GM19452 (cell line): ENCODE measurements around the gene MAN2A1.

Experiments
- ATAC-seq: cut with Tn5 transposase; IDR thresholded peaks from one replicate; pipeline ENCODE4 v1.9.1; 2021; ENCODE audit not compliant: unreplicated experiment

The MAN2A1 gene

DNA sequence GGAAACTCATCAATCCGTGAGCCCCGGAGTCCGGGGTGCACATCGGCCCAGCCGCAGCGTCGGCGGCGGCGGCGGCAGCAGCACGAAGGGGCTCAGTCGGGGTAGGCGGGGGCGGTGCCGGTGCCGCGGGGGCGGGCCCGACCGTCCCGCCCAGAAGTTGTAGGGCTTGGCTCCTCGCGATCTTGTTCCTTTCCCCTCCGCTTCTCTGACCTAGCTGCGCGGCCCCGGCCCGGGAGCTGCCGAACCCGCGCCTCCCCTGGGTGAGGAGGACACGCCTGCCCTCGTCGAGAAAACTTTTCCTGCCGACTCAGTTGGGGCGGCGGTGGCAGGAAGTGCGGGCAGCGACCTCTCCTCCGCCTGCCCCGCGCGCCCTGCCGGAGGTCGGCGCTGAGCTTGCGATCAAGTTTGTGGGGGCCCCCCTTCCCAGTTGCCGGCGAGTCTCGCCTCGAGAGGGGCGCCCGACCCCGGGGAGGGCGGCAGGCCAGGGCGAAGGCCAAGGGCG, at the start of gene MAN2A1:
Gene MAN2A1, plus strand, starts transcription at position 188 of the 502 bp plus-strand sequence. CDS start 491 bp downstream, outside the sequence.
- peak; percentile 48 for ATAC-seq

DNA sequence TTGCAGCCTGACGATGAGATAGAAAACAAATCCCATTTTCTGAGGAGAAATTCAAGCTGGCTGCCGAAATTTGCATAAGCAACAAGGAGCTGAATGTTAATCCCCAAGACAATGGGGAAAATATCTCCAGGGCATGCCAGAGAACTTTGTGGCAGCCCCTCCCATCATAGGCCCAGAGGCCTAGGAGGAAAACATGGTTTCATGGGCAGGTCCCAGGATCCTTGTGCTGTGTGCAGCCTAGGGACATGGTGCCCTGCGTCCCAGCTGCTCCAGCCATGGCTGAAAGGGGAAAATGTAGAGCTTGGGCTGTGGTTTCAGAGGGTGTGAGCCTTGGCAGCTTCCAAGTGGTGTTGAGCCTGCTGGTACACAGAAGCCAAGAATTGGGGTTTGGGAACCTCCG, 48.8 kb upstream of the MAN2A1 start:
- ATAC-seq: no peak

DNA sequence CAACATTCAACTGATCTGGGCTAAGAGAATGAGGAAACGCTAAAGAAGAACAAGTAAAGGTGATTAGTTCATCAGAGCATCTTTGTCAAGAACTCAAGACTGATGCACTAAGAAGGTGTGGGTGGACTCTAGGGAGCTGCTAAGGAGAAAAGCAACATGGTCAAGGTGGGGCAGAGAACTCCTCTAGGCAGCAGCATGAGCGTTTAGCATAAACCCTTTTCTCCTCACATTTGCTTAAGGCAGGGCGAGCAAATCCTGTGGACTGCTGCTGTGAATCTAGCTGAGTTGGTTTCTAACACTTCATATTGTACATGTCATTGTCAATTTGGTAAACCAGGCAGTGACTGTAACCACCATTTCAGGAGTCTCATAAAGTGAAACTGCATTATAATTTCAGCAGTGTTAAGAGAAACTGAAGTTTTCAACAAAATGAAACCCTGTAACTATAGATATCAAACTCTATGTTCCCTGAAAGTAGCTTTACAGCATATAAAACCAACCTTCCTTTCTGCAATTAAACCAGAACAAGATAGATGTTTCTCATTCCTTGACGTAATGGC, 45.9 kb upstream of the MAN2A1 start:
- ATAC-seq: no peak

DNA sequence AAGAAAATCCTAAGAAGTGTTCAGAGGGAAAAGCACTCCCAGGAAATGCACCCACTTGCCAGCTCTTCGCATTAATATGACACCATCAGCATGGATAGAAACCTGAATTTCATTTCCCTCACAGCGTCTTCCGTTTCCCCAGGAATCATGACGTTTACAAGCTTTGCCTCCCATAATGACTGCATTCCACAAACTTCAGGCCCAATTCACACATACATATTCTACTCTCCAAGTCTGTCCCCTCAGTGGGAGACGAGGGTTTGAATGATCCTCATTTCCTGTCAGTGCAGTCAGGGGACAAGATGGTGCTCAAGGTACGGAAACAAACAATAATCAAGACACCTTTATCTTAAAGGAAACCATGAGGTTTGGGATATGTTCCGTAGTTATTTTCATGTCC, 44.9 kb upstream of the MAN2A1 start:
- no peak for ATAC-seq

DNA sequence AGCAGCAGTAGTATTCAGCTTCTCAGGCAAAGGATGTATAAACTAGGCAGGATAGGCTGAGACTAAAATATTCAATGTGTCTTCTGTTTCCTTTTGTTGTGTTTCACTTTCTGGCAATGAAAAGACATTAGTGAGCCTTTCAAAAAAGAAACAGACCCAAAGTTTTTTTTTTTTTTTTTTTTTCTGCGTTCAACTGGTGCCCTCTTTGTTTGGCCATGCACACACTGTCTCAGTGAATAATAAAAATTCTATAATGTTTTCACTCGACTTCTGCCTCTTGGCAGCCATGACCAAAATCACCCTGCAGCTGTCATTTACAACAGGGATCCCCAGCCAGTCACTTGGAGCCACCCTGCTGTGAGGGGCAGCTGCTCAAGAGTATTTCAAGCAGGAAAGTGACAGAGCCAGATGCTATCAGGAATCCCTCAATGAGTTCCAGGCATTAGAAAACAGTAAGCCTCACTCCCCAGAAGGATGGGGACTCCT, 44.0 kb upstream of the MAN2A1 start:
- ATAC-seq: no peak

DNA sequence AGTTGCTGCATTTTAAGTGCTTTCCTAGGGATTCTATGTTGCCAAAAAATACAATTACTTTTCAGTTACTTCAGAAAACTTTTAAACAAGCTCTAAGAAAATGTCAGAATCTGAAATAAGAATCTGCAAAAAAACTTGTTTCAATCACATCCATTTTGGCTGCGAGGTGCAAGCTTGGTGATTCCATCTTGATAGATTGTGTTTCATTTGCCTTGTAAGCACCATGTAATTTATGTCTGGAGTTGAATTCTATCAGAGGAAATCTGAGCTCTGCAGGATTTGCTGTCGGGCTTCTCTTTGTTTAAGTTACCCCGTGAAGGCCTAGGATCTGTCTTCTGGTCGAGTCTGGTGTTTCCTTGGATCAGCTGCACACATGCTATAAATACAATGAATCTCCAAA, 40.4 kb upstream of the MAN2A1 start:
- no peak for ATAC-seq

DNA sequence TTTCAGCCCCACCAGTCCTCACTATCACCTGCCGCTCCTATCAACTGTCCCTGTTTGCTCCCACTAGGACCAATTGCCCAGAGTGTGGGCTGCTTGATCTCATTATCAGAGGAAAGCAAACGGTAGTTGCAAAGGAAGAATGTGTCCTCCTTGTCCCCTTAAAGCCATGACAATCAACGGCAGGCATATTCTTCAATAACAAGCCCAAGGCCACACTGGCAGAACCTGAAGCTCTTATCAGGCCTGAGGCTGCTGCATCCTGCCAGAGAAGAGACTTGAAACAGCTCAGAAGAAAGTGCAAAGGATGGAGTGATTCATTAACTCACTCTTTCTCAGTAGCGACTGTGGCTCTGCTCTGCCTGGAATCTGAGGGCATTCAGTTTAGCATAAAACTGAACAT, 39.2 kb upstream of the MAN2A1 start:
- ATAC-seq: no peak

DNA sequence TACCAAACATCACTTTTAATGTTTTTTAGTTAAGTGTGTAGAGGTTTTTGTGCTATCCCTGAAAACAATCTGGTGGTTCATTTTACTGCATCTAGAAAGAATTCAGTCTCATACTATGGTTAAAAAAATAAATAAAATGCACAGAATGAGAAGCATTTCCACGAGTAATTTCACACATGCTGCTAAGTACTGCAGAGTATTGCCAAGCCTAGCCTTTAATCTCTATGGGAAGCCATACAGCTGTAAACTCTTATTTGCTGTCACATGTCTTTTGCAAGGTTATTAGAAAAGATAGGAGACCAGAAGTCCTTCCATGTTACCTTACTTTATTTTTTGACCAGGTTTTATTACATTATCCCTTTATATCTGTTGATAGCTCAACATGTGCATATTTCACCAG, 37.6 kb upstream of the MAN2A1 start:
- ATAC-seq: no peak

DNA sequence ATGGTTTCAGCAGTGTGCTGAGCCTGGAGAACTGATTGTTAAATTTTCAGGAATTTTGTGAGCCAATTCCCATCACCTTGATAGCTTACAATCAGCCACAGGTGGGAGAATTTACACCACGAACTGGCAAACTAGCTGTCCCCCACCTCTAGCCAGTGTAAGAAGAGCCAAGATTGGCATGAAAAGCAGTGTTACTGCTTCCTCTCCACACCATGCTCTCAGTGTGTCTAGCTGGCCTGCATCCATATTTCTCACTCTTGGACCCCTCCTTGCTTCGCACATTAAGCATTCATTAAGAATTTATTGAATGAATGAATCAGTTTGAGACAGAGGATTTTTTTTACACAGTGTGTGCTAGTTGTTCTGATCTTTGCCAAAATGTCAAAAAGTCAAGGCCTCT, 36.7 kb upstream of the MAN2A1 start:
- ATAC-seq: no peak

DNA sequence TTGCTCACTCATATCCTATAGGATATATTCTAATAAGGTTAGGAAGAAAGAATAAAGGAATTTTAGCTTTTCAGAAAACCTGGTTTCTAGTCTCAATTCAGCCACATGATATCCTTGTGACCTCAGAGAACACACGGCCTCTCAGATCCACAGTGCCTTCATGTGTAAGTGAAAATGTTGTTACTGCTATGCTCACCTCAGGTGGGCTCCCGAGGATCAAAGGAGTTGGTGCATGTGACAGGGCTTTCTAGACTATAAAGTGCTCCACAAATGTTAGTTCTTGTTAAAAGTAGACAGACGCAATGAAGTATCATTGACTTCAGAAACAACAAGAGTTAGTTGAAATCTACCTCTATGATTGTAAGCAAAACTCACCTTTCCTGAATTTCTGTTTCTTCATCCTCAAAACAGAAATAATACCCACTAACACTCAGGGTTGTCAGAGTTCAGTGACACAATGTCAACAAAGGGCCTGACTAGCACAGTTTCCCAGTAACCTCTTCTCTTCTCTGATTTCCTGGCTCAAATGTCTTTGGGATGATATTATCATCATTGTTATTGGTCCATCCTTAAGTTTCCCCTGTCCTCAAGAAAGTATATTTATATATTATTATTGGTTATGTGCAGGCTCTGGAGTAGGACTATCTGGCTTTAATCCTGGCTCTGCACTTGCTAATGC, 36.0 kb upstream of the MAN2A1 start:
- no peak for ATAC-seq

DNA sequence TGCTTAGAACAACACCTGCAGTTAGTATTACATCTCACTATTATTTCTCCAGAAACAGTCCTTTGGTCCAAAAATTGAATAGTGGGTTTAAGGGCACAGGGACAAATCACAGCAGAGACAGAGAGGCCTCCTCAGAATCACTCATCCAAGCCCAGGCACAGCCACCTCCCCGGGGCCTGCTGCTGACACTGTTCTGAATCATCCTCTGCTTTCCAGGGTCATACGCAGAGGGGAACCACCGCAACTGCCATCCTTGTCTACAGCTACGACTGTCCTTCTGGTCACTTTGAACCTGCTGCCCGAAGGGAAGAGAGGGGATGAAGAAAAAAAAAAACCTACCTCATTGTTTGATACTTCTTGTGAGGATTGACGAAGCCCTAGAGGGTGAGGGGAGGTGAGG, 35.3 kb upstream of the MAN2A1 start:
- ATAC-seq: no peak

DNA sequence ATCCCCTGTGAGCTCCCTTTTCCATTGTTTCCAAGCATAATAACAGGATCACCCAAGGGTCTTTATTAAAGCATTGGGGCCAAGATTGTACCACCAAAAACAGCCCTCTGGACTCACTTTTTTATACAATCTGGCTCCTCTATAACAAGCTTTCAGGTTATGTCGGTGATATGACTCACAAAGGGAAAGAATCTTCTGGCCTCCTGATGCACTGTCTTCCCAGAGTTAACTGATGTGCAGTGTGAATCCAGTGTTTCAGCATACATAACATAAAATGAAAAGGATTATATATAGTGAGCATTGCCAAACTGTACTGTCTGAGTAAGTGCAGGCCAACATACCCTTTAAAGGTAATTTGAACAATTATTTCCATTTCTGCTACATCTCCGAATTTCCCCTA, 33.9 kb upstream of the MAN2A1 start:
- ATAC-seq: no peak

DNA sequence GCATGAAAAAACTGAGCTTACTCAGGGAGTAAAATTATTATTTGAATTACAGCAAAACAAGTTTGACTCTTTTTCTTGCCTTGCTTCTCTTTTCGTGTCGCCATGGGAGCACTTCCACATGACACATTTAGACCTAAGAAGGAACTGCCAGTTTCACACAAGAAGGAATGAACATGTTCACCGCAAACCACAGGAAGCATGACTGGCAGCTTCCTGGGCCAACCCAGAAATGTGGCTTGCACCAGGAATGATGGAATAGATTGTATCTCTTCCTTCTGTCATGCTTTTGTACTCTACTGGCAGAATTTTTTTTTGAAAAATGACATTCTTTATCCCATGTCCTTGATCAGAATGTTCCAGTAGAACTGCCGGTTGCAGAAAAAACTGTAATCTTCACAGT, 32.9 kb upstream of the MAN2A1 start:
- no peak for ATAC-seq

DNA sequence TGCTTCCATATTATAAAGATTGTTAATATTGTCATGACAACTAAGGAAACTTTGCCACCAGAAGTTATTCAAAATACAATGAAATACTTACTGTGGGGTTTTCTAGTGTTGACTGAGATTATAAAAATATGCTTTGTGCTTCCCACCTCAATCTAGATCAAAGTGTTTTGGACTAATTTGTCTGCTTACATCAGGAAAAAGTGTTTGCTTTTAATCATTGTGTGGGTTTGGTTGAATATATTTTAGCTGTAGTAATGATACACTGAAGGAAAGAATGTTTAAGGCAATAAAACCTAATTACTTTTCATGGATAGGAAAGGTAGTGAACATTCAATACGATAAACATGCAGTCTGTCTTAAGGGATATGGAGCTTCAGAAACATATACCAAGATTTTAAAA, 29.8 kb upstream of the MAN2A1 start:
- no peak for ATAC-seq

DNA sequence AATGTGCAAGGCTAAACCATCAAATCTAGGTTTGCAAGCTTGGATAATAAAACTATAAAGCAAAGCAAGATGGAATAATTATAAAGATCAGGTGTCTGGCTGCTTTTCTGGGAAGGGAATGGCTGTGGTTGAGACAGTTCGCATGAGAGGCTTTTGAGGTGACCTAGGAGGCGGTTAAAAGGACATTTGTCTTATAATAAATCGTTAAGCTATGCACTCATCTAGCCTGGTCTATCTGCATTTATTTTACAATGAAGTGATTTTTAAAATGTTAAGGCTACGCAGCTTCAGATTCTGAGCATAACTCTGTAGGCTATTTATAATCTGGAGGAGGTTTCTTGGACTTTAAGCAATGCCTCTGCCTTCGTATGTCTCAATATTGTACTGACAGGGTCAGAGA, 29.4 kb upstream of the MAN2A1 start:
- no peak for ATAC-seq

DNA sequence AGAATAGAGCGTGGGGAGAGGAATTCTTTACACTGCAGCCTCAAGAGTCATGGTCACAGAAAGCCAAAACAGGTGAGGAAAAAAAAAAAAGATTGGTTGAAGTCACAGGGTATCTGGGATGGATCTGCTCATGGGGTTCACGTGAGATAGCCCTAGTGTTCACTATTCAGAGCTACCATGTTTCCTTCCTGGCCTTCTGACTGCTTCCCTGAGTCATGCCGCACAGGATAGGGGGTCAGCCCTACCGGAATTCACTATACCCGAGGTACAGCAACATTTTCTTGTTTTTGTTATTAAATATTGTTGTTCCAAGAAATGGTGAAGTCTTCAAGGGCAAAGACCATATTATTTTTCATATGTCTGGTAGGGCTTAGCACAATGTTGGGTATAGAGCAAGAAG, 21.5 kb upstream of the MAN2A1 start:
- ATAC-seq: no peak

DNA sequence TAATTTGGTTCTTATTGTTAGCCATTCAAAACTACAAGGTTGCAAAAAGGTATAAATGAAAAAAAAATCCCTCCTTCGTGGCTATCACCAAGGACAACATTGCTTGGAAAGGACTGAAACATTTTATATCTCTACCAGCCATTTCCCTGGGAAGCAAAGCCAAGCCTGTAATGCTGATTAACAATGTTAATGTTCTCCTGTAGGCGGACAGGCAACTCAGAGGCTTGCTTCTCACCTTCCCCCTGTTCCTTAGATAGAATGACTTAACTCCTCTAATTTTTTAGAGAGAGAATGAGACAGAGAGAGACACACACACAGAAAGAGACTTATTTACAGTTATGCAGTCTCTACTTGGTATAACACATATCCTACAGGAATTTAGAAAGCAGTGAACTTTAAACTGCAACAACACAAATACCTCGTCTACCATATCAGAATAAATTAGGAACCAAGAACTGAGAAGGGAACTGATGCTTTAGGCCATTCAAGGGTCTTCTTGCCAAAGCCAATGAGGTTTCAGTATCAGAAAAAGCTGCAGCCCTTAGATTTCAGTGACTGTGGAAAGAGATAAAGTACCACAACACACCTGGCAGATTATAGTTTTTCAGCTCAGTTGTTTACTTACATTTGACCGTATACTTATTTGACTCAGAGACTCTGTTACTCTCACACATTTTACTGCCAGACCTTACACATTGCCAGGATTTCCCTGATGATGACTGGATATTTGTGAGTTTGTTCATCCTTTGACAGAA, 20.9 kb upstream of the MAN2A1 start:
- ATAC-seq: no peak

DNA sequence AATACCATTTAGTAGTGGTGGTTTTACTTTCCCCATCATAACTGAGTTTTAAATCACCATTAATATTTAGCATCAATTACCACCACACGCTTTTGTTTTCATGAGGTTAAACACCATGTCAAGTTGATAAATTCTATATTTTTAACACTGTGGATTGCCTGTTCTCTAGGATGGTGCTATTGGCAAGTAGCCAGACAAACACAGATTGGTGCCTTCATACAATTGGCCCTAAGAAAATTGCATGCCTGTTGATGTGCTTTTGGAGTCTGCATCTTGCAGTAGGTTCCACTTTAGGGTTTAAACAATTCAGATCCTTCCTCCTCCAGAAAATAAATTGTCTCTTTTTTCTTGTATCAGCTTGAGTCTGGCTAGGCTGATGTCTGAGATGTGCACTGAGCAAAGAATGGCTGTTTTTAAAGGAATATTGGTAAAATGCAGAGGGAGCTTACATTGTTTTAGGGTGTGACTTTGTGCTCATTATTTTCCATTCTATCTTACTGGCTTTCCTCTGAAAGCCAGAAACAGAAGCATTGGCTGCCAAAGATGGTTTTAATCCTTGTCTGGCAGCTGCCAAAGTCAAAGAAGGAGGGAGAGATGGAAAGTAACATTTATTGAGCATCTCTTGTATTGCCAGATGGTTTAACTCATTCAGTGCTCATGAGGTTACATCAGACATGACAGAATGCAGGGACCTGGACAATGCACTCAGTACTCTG, 19.6 kb upstream of the MAN2A1 start:
- no peak for ATAC-seq

DNA sequence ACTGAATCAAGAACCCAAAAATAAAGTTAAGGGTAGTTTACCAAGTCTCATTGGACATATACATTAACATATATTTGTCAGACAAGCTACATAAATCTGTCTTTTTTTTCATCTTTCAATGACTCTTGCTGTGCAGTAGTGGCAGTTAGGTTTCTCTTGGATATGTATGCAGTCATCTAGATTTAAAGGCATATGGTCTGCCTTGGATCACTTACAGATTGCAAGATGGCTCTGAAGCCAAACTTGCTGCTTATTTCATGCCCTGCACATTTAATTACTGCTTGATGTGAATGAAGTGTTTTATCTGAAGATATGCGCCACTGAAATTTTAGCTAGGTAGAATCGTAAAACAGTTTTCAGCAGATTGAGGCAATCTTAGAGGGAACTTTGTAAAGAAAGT, 18.6 kb upstream of the MAN2A1 start:
- no peak for ATAC-seq

DNA sequence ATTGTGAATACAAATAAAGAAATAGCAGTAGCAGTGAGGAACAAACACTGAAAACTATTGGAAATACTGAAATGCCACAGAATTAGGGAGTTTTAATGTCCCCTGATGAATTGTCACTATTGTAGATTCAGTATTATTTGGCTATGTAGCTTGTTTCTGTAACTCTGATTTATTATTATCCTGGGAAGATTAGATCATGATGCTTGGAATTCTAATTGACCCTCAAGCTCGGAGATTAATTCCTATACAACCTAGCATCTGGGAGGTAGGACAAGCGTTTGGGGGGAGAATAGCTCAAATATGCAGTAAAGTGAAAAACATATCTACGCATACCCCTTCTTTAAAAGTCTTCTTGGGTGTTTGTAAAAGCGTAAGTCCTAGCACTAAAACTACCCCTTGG, 15.1 kb upstream of the MAN2A1 start:
- no peak for ATAC-seq

DNA sequence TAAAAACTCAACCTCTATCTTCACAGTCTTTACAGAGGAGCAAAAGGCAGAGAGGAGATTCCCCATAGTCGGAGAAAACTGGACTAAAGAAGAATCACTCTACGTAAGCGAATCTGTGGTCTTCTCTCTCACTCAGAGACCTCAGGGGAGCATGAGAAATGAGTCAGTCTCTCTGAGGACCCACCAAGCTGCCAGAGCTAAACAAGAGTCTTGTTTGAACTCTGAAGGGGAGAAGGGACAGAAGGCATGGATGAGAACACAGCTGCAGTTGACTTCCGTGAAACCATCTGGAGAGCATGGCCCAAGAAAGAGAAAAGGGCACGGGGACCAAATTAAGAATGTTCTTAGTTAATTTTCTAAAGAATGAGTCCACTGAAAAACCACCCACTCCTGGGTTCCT, 12.8 kb upstream of the MAN2A1 start:
- no peak for ATAC-seq
